KG1 (cell line): ENCODE measurements around the gene CUEDC2.

Experiments
- DNase-seq: peaks from one replicate; lab custom pipeline; 2025; lab: John Stamatoyannopoulos, UW

CUEDC2 gene

GRCh38 chr10:102432162-102432950, at the start of gene CUEDC2:
Gene CUEDC2 (minus strand): TSS chr10:102432574. CDS start chr10:102425188, 7,386 bp downstream.
- peak; percentile 97 for DNase-seq

GRCh38 chr10:102480396-102480795, 48.0 kb upstream of the CUEDC2 start:
- DNase-seq, result no peak

- DNase-seq, result no peak
Measured at GRCh38 chr10:102479651-102480050, 47.3 kb upstream of the CUEDC2 start.

- DNase-seq, result no peak
Measured at GRCh38 chr10:102476466-102477141, 44.2 kb upstream of the CUEDC2 start.

GRCh38 chr10:102475451-102476040, 43.2 kb upstream of the CUEDC2 start:
- no peak for DNase-seq

- no peak for DNase-seq
Measured at GRCh38 chr10:102473445-102474331, 41.3 kb upstream of the CUEDC2 start.

GRCh38 chr10:102470579-102471546, 38.5 kb upstream of the CUEDC2 start:
- DNase-seq, result no peak

GRCh38 chr10:102468683-102469082, 36.3 kb upstream of the CUEDC2 start:
- no peak for DNase-seq

GRCh38 chr10:102467971-102468438, 35.6 kb upstream of the CUEDC2 start:
- DNase-seq, result no peak

- DNase-seq, result no peak
Measured at GRCh38 chr10:102467318-102467717, 34.9 kb upstream of the CUEDC2 start.

GRCh38 chr10:102465466-102465865, 33.1 kb upstream of the CUEDC2 start:
- DNase-seq, result no peak

GRCh38 chr10:102463983-102464382, 31.6 kb upstream of the CUEDC2 start:
- no peak for DNase-seq

- no peak for DNase-seq
Measured at GRCh38 chr10:102462512-102463054, 30.2 kb upstream of the CUEDC2 start.

- DNase-seq, result peak; percentile 86
Measured at GRCh38 chr10:102461187-102462054, 29.0 kb upstream of the CUEDC2 start.

- no peak for DNase-seq
Measured at GRCh38 chr10:102460836-102461186, 28.4 kb upstream of the CUEDC2 start.

- no peak for DNase-seq
Measured at GRCh38 chr10:102458656-102459055, 26.3 kb upstream of the CUEDC2 start.

GRCh38 chr10:102457591-102458150, 25.3 kb upstream of the CUEDC2 start:
- no peak for DNase-seq

GRCh38 chr10:102455893-102456471, 23.6 kb upstream of the CUEDC2 start:
- DNase-seq, result no peak
